WTC11 (cell line): ENCODE measurements around the gene GIMAP8. TPM values are rescaled to one million over a fixed set of nuclear protein-coding genes. Genes with fewer than 3 reads are reported as not detected.

Experiments
- ATAC-seq: fragments of 200-7000 bp; cut with Tn5 transposase; 2 replicates; pipeline ENCODE4 v1.10.0; 2021; ENCODE audit warnings: mild to moderate bottlenecking, moderate library complexity
- CTCF ChIA-PET: fragments of 300-600 bp; sonication (Branson Sonifier 250); formaldehyde crosslinking; loops from one replicate; lab custom pipeline; 2021; ENCODE audit warnings: antibody characterized with exemption; lab: Charles Lee
- POLR2A ChIA-PET: fragments of 350-600 bp; sonication (Branson Sonifier 250); formaldehyde crosslinking; loops from one replicate; lab custom pipeline; 2021; ENCODE audit warnings: antibody characterized with exemption; lab: Charles Lee
- DNase-seq: peaks from one replicate; pipeline ENCODE4 v3.0.0; 2021; ENCODE audit warnings: low spot score
- H3K27ac Mint-ChIP-seq: 2 replicates; pipeline ENCODE4 v1.8.0; 2021; ENCODE audit warnings: mixed read lengths
- H3K27me3 Mint-ChIP-seq: 2 replicates; pipeline ENCODE4 v1.8.0; 2021; ENCODE audit warnings: low read depth, mild to moderate bottlenecking, moderate library complexity, mixed read lengths
- H3K36me3 Mint-ChIP-seq: 2 replicates; pipeline ENCODE4 v1.8.0; 2021; ENCODE audit warnings: mixed read lengths
- H3K4me1 Mint-ChIP-seq: 2 replicates; pipeline ENCODE4 v1.8.0; 2022; ENCODE audit warnings: mixed read lengths
- H3K4me3 Mint-ChIP-seq: 2 replicates; pipeline ENCODE4 v1.8.0; 2021; ENCODE audit warnings: mild to moderate bottlenecking, moderate library complexity, mixed read lengths
- H3K9me3 Mint-ChIP-seq: 2 replicates; pipeline ENCODE4 v1.8.0; 2021; ENCODE audit warnings: mixed read lengths
- CBFB ChIP-seq: sonication (generic); formaldehyde crosslinking; IDR thresholded peaks from 2 replicates; pipeline ENCODE4 v1.8.1; 2022; ENCODE audit warnings: mild to moderate bottlenecking, low read depth, missing genetic modification reagents
- CREB1 ChIP-seq: sonication (generic); formaldehyde crosslinking; IDR thresholded peaks from 2 replicates; pipeline ENCODE4 v1.8.0; 2023; ENCODE audit warnings: mild to moderate bottlenecking, missing genetic modification reagents
- E2F5 ChIP-seq: sonication (generic); formaldehyde crosslinking; IDR thresholded peaks from 2 replicates; pipeline ENCODE4 v1.8.1; 2022; ENCODE audit warnings: mild to moderate bottlenecking, moderate library complexity, missing genetic modification reagents
- ELF4 ChIP-seq: sonication (generic); formaldehyde crosslinking; IDR thresholded peaks from 2 replicates; pipeline ENCODE4 v1.8.1; 2022; ENCODE audit warnings: low read depth, mild to moderate bottlenecking, moderate library complexity, missing genetic modification reagents
- FOXJ3 ChIP-seq: sonication (generic); formaldehyde crosslinking; IDR thresholded peaks from 2 replicates; pipeline ENCODE4 v1.9.0; 2021; ENCODE audit warnings: missing genetic modification reagents, mild to moderate bottlenecking, borderline replicate concordance
- GABPB1 ChIP-seq: sonication (generic); formaldehyde crosslinking; IDR thresholded peaks from 2 replicates; pipeline ENCODE4 v1.8.1; 2023; ENCODE audit warnings: mild to moderate bottlenecking, missing genetic modification reagents
- JAZF1 ChIP-seq: fragments of 250-450 bp; sonication (Bioruptor Pico); IDR thresholded peaks from 2 replicates; pipeline ENCODE4 v1.9.0; 2021; ENCODE audit warnings: moderate library complexity, mild to moderate bottlenecking, inconsistent platforms
- KAT7 ChIP-seq: sonication (generic); formaldehyde crosslinking; IDR thresholded peaks from 2 replicates; pipeline ENCODE4 v1.8.1; 2023; ENCODE audit warnings: missing genetic modification reagents, mild to moderate bottlenecking, borderline replicate concordance
- MXD4 ChIP-seq: fragments of 250-450 bp; sonication (Bioruptor Pico); IDR thresholded peaks from 2 replicates; pipeline ENCODE4 v1.8.0; 2021; ENCODE audit warnings: mild to moderate bottlenecking, moderate library complexity, borderline replicate concordance
- MYBL2 ChIP-seq: sonication (generic); formaldehyde crosslinking; IDR thresholded peaks from 2 replicates; pipeline ENCODE4 v1.8.1; 2023; ENCODE audit warnings: mild to moderate bottlenecking, moderate library complexity, missing genetic modification reagents
- PREB ChIP-seq: sonication (generic); formaldehyde crosslinking; IDR thresholded peaks from 2 replicates; pipeline ENCODE4 v1.8.1; 2022; ENCODE audit warnings: mild to moderate bottlenecking, missing genetic modification reagents, moderate library complexity, borderline replicate concordance
- RELA ChIP-seq: sonication (generic); formaldehyde crosslinking; IDR thresholded peaks from 2 replicates; pipeline ENCODE4 v1.8.1; 2022; ENCODE audit warnings: missing genetic modification reagents, mild to moderate bottlenecking, borderline replicate concordance
- RORB ChIP-seq: fragments of 250-450 bp; sonication (Bioruptor Pico); IDR thresholded peaks from 2 replicates; pipeline ENCODE4 v1.9.0; 2021; ENCODE audit warnings: mild to moderate bottlenecking
- TCF7 ChIP-seq: sonication (generic); formaldehyde crosslinking; IDR thresholded peaks from 2 replicates; pipeline ENCODE4 v1.8.0; 2022; ENCODE audit warnings: mild to moderate bottlenecking, low read depth, missing genetic modification reagents, moderate library complexity
- TEAD1 ChIP-seq: sonication (generic); formaldehyde crosslinking; IDR thresholded peaks from 2 replicates; pipeline ENCODE4 v1.8.0; 2022; ENCODE audit warnings: mild to moderate bottlenecking, missing genetic modification reagents
- TEAD4 ChIP-seq: sonication (generic); formaldehyde crosslinking; IDR thresholded peaks from 2 replicates; pipeline ENCODE4 v1.8.0; 2022; ENCODE audit warnings: mild to moderate bottlenecking, missing genetic modification reagents
- TP53 ChIP-seq: sonication (generic); formaldehyde crosslinking; IDR thresholded peaks from 2 replicates; pipeline ENCODE4 v1.8.1; 2023; ENCODE audit warnings: mild to moderate bottlenecking, missing genetic modification reagents
- ZBTB21 ChIP-seq: sonication (generic); formaldehyde crosslinking; IDR thresholded peaks from 2 replicates; pipeline ENCODE4 v1.8.1; 2023; ENCODE audit warnings: mild to moderate bottlenecking, missing genetic modification reagents, borderline replicate concordance
- ZBTB43 ChIP-seq: sonication (generic); formaldehyde crosslinking; IDR thresholded peaks from 2 replicates; pipeline ENCODE4 v1.8.1; 2023; ENCODE audit warnings: mild to moderate bottlenecking, missing genetic modification reagents
- ZMAT4 ChIP-seq: fragments of 250-450 bp; sonication (Bioruptor Pico); IDR thresholded peaks from 2 replicates; pipeline ENCODE4 v1.9.0; 2021; ENCODE audit warnings: mild to moderate bottlenecking
- ZNF263 ChIP-seq: sonication (generic); formaldehyde crosslinking; IDR thresholded peaks from 2 replicates; pipeline ENCODE4 v1.8.1; 2022; ENCODE audit warnings: low read depth, mild to moderate bottlenecking, moderate library complexity, missing genetic modification reagents
- ZNF416 ChIP-seq: fragments of 250-450 bp; sonication (Bioruptor Pico); IDR thresholded peaks from 2 replicates; pipeline ENCODE4 v1.9.0; 2021; ENCODE audit warnings: mild to moderate bottlenecking, inconsistent platforms
- ZNF423 ChIP-seq: fragments of 250-450 bp; sonication (Bioruptor Pico); IDR thresholded peaks from 2 replicates; pipeline ENCODE4 v2.1.2; 2022; ENCODE audit warnings: mild to moderate bottlenecking, moderate library complexity
- total RNA-seq: library from RNA; stranded (reverse); gene quantifications from 3 replicates; pipeline ENCODE4 v1.2.3, GENCODE V29; 2021
- TF ChIP-seq, protein P1 (sequence below): fragments of 250-450 bp; sonication (Bioruptor Pico); IDR thresholded peaks from 2 replicates; pipeline ENCODE4 v1.8.0; 2021; ENCODE audit warnings: mild to moderate bottlenecking
- TF ChIP-seq, protein P2 (sequence below): sonication (generic); formaldehyde crosslinking; IDR thresholded peaks from 2 replicates; pipeline ENCODE4 v1.8.1; 2023; ENCODE audit warnings: mild to moderate bottlenecking, moderate library complexity, missing genetic modification reagents
- TF ChIP-seq, protein P3 (sequence below): sonication (generic); formaldehyde crosslinking; IDR thresholded peaks from 2 replicates; pipeline ENCODE4 v1.8.0; 2023; ENCODE audit warnings: missing genetic modification reagents, mild to moderate bottlenecking, borderline replicate concordance

Gene GIMAP8
- total RNA-seq, 1 experiment from 2014 or later = 0.09 TPM

- POLR2A ChIA-PET = interaction anchor here (0.8 to 6.5 kb wide), 9 partner anchors 20 to 75 kb away, joined by 3 to 50 read pairs (median 5); partner anchors contain the start of gene REPIN1
- CTCF ChIA-PET = interaction anchor here (0.7 to 4.5 kb wide), 8 partner anchors 20 to 964 kb away, joined by 3 to 33 read pairs (median 4); partner anchors contain the start of gene REPIN1
- DNase-seq (peak; percentile 80), ATAC-seq (peak; percentile 21)
- Mint-ChIP-seq H3K9me3 (no peaks in the 10 kb centered on the region), H3K27ac (peak overlapping the region; percentile 99), H3K4me1 (peaks cover 65% of the 10 kb centered on the region), H3K4me3 (peak overlapping the region; percentile 76), H3K36me3 (no peaks in the 10 kb centered on the region; the same call in none of the 2 replicates), H3K27me3 (no peaks in the 10 kb centered on the region)
- TF ChIP-seq GABPB1 (CRISPR knock-in tag) = peak; percentile 62
- TF ChIP-seq, protein P1, sequence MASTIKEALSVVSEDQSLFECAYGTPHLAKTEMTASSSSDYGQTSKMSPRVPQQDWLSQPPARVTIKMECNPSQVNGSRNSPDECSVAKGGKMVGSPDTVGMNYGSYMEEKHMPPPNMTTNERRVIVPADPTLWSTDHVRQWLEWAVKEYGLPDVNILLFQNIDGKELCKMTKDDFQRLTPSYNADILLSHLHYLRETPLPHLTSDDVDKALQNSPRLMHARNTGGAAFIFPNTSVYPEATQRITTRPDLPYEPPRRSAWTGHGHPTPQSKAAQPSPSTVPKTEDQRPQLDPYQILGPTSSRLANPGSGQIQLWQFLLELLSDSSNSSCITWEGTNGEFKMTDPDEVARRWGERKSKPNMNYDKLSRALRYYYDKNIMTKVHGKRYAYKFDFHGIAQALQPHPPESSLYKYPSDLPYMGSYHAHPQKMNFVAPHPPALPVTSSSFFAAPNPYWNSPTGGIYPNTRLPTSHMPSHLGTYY (CRISPR knock-in tag) = no peak
- no peak for TF ChIP-seq FOXJ3 (CRISPR knock-in tag)
- no peak for TF ChIP-seq ZNF416 (CRISPR knock-in tag)
- no peak for TF ChIP-seq ZBTB43
- no peak for TF ChIP-seq CREB1 (CRISPR knock-in tag)
- no peak for TF ChIP-seq RELA (CRISPR knock-in tag)
- TF ChIP-seq E2F5 (CRISPR knock-in tag) = peak; percentile 83
- TF ChIP-seq JAZF1 (CRISPR knock-in tag) = no peak
- no peak for TF ChIP-seq ZBTB21 (CRISPR knock-in tag)
- TF ChIP-seq MXD4 (CRISPR knock-in tag) = no peak
- peak; percentile 52; the same call in 1 of the 2 replicates for TF ChIP-seq ZNF423 (CRISPR knock-in tag)
- TF ChIP-seq, protein P2, sequence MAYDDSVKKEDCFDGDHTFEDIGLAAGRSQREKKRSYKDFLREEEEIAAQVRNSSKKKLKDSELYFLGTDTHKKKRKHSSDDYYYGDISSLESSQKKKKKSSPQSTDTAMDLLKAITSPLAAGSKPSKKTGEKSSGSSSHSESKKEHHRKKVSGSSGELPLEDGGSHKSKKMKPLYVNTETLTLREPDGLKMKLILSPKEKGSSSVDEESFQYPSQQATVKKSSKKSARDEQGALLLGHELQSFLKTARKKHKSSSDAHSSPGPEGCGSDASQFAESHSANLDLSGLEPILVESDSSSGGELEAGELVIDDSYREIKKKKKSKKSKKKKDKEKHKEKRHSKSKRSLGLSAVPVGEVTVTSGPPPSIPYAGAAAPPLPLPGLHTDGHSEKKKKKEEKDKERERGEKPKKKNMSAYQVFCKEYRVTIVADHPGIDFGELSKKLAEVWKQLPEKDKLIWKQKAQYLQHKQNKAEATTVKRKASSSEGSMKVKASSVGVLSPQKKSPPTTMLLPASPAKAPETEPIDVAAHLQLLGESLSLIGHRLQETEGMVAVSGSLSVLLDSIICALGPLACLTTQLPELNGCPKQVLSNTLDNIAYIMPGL (CRISPR knock-in tag) = peak; percentile 95
- TF ChIP-seq ELF4 = no peak
- no peak for TF ChIP-seq RORB (CRISPR knock-in tag)
- peak; percentile 44; the same call in 1 of the 2 replicates for TF ChIP-seq MYBL2 (CRISPR knock-in tag)
- no peak for TF ChIP-seq TCF7 (CRISPR knock-in tag)
- TF ChIP-seq CBFB (CRISPR knock-in tag) = no peak
- no peak for TF ChIP-seq ZMAT4
- TF ChIP-seq, protein P3, sequence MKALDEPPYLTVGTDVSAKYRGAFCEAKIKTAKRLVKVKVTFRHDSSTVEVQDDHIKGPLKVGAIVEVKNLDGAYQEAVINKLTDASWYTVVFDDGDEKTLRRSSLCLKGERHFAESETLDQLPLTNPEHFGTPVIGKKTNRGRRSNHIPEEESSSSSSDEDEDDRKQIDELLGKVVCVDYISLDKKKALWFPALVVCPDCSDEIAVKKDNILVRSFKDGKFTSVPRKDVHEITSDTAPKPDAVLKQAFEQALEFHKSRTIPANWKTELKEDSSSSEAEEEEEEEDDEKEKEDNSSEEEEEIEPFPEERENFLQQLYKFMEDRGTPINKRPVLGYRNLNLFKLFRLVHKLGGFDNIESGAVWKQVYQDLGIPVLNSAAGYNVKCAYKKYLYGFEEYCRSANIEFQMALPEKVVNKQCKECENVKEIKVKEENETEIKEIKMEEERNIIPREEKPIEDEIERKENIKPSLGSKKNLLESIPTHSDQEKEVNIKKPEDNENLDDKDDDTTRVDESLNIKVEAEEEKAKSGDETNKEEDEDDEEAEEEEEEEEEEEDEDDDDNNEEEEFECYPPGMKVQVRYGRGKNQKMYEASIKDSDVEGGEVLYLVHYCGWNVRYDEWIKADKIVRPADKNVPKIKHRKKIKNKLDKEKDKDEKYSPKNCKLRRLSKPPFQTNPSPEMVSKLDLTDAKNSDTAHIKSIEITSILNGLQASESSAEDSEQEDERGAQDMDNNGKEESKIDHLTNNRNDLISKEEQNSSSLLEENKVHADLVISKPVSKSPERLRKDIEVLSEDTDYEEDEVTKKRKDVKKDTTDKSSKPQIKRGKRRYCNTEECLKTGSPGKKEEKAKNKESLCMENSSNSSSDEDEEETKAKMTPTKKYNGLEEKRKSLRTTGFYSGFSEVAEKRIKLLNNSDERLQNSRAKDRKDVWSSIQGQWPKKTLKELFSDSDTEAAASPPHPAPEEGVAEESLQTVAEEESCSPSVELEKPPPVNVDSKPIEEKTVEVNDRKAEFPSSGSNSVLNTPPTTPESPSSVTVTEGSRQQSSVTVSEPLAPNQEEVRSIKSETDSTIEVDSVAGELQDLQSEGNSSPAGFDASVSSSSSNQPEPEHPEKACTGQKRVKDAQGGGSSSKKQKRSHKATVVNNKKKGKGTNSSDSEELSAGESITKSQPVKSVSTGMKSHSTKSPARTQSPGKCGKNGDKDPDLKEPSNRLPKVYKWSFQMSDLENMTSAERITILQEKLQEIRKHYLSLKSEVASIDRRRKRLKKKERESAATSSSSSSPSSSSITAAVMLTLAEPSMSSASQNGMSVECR (CRISPR knock-in tag) = no peak; the same call in 1 of the 2 replicates
- TF ChIP-seq KAT7 (CRISPR knock-in tag) = 0 out of 2 replicates have a peak, but pooled peaks have one; percentile 48
- TF ChIP-seq TEAD1 = no peak
- TF ChIP-seq TEAD4 (CRISPR knock-in tag) = no peak
- peak; percentile 42; the same call in 1 of the 2 replicates for TF ChIP-seq ZNF263
- TF ChIP-seq TP53 (CRISPR knock-in tag) = no peak
- no peak for TF ChIP-seq PREB (CRISPR knock-in tag)
These were observed 45.4 kb upstream of the GIMAP8 start for GRCh38 chr7:150404805-150405583.
